GM21447 (cell line): ENCODE data around the gene ANKRD27.
A peak's percentile ranks its signal among the peaks of the same experiment; 100 is the strongest.
"Not testable (repeated sequence)": the region's sequence is repeated elsewhere in the genome, so short reads cannot be mapped to it uniquely, and the experiment has no call there.

Source experiments
- ATAC-seq: cut with Tn5 transposase; IDR thresholded peaks from one replicate; pipeline ENCODE4 v1.9.1; 2021; ENCODE audit not compliant: unreplicated experiment

Gene ANKRD27

GRCh38 chr19:32674931-32675719 is at the start of gene ANKRD27:
Gene ANKRD27, minus strand, starts transcription at chr19:32675180. Its CDS starts 16,165 bp downstream, at chr19:32659015.
- peak; percentile 96 for ATAC-seq

- ATAC-seq: no peak
Observed at GRCh38 chr19:32720936-32721250, 45.9 kb upstream of the ANKRD27 start.

GRCh38 chr19:32720216-32720935 is 45.4 kb upstream of the ANKRD27 start:
- no peak for ATAC-seq

- no peak for ATAC-seq
Observed at GRCh38 chr19:32719611-32720059, 44.7 kb upstream of the ANKRD27 start, which contains the start of gene TDRD12. Gene TDRD12, plus strand, starts transcription at chr19:32719767. Its CDS starts 306 bp downstream, at chr19:32720073.

GRCh38 chr19:32718286-32718685 is 43.3 kb upstream of the ANKRD27 start:
- no peak for ATAC-seq

- ATAC-seq: no peak
Observed at GRCh38 chr19:32717496-32717895, 42.5 kb upstream of the ANKRD27 start.

GRCh38 chr19:32716203-32716602 is 41.2 kb upstream of the ANKRD27 start:
- ATAC-seq: not testable (repeated sequence)

- no peak for ATAC-seq
Observed at GRCh38 chr19:32711747-32712146, 36.8 kb upstream of the ANKRD27 start.

- no peak for ATAC-seq
Observed at GRCh38 chr19:32709032-32709431, 34.1 kb upstream of the ANKRD27 start.

GRCh38 chr19:32708457-32708856 is 33.5 kb upstream of the ANKRD27 start:
- ATAC-seq: no peak

GRCh38 chr19:32704006-32704405 is 29.0 kb upstream of the ANKRD27 start:
- not testable (repeated sequence) for ATAC-seq

GRCh38 chr19:32702010-32702409 is 27.0 kb upstream of the ANKRD27 start:
- no peak for ATAC-seq

- not testable (repeated sequence) for ATAC-seq
Observed at GRCh38 chr19:32700129-32700528, 25.1 kb upstream of the ANKRD27 start.

- ATAC-seq: not testable (repeated sequence)
Observed at GRCh38 chr19:32696771-32697170, 21.8 kb upstream of the ANKRD27 start.

GRCh38 chr19:32695506-32695905 is 20.5 kb upstream of the ANKRD27 start:
- not testable (repeated sequence) for ATAC-seq

GRCh38 chr19:32694851-32695250 is 19.9 kb upstream of the ANKRD27 start:
- ATAC-seq: not testable (repeated sequence)

GRCh38 chr19:32694316-32694715 is 19.3 kb upstream of the ANKRD27 start:
- ATAC-seq: not testable (repeated sequence)

GRCh38 chr19:32693151-32694108 is 18.4 kb upstream of the ANKRD27 start:
- ATAC-seq: not testable (repeated sequence)

- no peak for ATAC-seq
Observed at GRCh38 chr19:32692727-32693061, 17.7 kb upstream of the ANKRD27 start.

GRCh38 chr19:32691952-32692726 is 17.2 kb upstream of the ANKRD27 start:
- ATAC-seq: peak; percentile 48
